ENCODE results near the gene ACO2.

The ACO2 gene

DNA sequence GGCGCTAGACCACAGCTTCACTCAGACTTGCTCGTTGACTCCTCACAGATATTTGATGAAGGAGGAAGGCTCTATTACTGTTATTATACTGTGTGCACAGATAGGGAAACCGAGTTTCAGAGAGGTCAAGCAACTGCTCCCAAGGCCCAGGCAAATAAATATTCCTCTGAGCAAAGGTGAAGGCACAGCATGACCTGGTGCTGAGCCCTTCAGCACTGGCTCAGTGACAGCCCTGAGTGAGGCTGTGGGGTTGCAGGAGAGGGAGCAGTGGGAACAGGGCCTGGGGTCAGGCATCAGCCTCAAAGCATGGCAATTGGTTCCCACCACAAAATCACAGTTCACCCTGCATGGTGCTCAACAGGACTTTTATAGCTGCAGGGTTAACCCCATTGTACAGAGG, 68.3 kb downstream of the ACO2 start:
- TF ChIP-seq FOXP2 (optimal IDR thresholded peaks at IDR 0.05; ENCODE audit: borderline replicate concordance, extremely low read depth, extremely low read length, insufficient read depth) (no peak), SIN3A (IDR thresholded peaks at IDR 0.05; ENCODE audit: borderline replicate concordance, insufficient read depth, low read length) (no peak), POLR2AphosphoS5 (IDR thresholded peaks at IDR 0.05; ENCODE audit: low read depth, low read length) (no peak), TAF1 (IDR thresholded peaks at IDR 0.05; ENCODE audit: borderline replicate concordance, insufficient read depth, low read length) (no peak)
- TF ChIP-seq, protein P1, sequence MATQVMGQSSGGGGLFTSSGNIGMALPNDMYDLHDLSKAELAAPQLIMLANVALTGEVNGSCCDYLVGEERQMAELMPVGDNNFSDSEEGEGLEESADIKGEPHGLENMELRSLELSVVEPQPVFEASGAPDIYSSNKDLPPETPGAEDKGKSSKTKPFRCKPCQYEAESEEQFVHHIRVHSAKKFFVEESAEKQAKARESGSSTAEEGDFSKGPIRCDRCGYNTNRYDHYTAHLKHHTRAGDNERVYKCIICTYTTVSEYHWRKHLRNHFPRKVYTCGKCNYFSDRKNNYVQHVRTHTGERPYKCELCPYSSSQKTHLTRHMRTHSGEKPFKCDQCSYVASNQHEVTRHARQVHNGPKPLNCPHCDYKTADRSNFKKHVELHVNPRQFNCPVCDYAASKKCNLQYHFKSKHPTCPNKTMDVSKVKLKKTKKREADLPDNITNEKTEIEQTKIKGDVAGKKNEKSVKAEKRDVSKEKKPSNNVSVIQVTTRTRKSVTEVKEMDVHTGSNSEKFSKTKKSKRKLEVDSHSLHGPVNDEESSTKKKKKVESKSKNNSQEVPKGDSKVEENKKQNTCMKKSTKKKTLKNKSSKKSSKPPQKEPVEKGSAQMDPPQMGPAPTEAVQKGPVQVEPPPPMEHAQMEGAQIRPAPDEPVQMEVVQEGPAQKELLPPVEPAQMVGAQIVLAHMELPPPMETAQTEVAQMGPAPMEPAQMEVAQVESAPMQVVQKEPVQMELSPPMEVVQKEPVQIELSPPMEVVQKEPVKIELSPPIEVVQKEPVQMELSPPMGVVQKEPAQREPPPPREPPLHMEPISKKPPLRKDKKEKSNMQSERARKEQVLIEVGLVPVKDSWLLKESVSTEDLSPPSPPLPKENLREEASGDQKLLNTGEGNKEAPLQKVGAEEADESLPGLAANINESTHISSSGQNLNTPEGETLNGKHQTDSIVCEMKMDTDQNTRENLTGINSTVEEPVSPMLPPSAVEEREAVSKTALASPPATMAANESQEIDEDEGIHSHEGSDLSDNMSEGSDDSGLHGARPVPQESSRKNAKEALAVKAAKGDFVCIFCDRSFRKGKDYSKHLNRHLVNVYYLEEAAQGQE (IDR thresholded peaks at IDR 0.05; ENCODE audit: insufficient read depth in 1 of 2, low read depth in 2 of 2, low read length in 2 of 2): no peak

DNA sequence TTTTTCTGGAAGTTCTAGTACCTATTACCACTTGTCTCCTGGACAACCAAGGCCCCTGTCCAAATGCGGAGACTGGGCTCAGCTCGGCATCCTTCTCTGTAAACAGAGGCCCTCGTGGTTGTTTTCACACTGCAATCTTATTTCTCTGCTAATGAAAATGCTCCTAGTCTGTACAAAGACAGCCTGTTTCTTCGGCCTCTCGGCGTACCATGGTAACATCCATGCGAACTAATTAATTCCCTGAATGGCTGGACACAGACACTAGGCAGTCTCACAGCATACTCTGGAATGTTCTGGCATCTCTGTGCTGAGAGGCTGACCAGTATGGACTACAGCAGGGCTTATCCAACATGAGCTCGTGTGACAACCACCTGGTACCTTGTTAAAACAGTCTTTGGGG, 69.7 kb downstream of the ACO2 start:
- no peak for TF ChIP-seq SIN3A (IDR thresholded peaks at IDR 0.05; ENCODE audit: borderline replicate concordance, insufficient read depth, low read length)
- no peak for TF ChIP-seq TAF1 (IDR thresholded peaks at IDR 0.05; ENCODE audit: borderline replicate concordance, insufficient read depth, low read length)
- TF ChIP-seq, protein P1 (IDR thresholded peaks at IDR 0.05; ENCODE audit: insufficient read depth in 1 of 2, low read depth in 2 of 2, low read length in 2 of 2): no peak
- no peak for TF ChIP-seq FOXP2 (optimal IDR thresholded peaks at IDR 0.05; ENCODE audit: borderline replicate concordance, extremely low read depth, extremely low read length, insufficient read depth)
- no peak for TF ChIP-seq POLR2AphosphoS5 (IDR thresholded peaks at IDR 0.05; ENCODE audit: low read depth, low read length)

GRCh38 chr22:41539146-41540005, 70.5 kb downstream of the ACO2 start:
- TF ChIP-seq TAF1 (IDR thresholded peaks at IDR 0.05; ENCODE audit: borderline replicate concordance, insufficient read depth, low read length): no peak
- no peak for TF ChIP-seq SIN3A (IDR thresholded peaks at IDR 0.05; ENCODE audit: borderline replicate concordance, insufficient read depth, low read length)
- TF ChIP-seq POLR2AphosphoS5 (IDR thresholded peaks at IDR 0.05; ENCODE audit: low read depth, low read length): no peak
- TF ChIP-seq FOXP2 (optimal IDR thresholded peaks at IDR 0.05; ENCODE audit: borderline replicate concordance, extremely low read depth, extremely low read length, insufficient read depth): no peak
- TF ChIP-seq, protein P1 (IDR thresholded peaks at IDR 0.05; ENCODE audit: insufficient read depth in 1 of 2, low read depth in 2 of 2, low read length in 2 of 2): no peak

GRCh38 chr22:41540006-41540315, 71.0 kb downstream of the ACO2 start:
- TF ChIP-seq SIN3A (IDR thresholded peaks at IDR 0.05; ENCODE audit: borderline replicate concordance, insufficient read depth, low read length): no peak
- no peak for TF ChIP-seq TAF1 (IDR thresholded peaks at IDR 0.05; ENCODE audit: borderline replicate concordance, insufficient read depth, low read length)
- no peak for TF ChIP-seq FOXP2 (optimal IDR thresholded peaks at IDR 0.05; ENCODE audit: borderline replicate concordance, extremely low read depth, extremely low read length, insufficient read depth)
- TF ChIP-seq POLR2AphosphoS5 (IDR thresholded peaks at IDR 0.05; ENCODE audit: low read depth, low read length): no peak
- TF ChIP-seq, protein P1 (IDR thresholded peaks at IDR 0.05; ENCODE audit: insufficient read depth in 1 of 2, low read depth in 2 of 2, low read length in 2 of 2): no peak
